Endothelial cell of umbilical vein (primary cell): ENCODE measurements around the gene JAZF1.

Experiments
- EZH2 ChIP-seq: IDR thresholded peaks from 2 replicates; pipeline ENCODE4 v1.6.1; 2012; ENCODE audit warnings: borderline replicate concordance, low read depth, mild to moderate bottlenecking, moderate library complexity, low read length, inconsistent platforms; ENCODE audit not compliant: severe bottlenecking
- MAX ChIP-seq: IDR thresholded peaks from 2 replicates; pipeline ENCODE4 v1.6.1; 2011; ENCODE audit not compliant: insufficient read depth, insufficient read length
- MYC ChIP-seq: IDR thresholded peaks from one replicate; pipeline ENCODE4 v1.6.1; 2011; ENCODE audit warnings: mild to moderate bottlenecking, low read depth, low read length
- POLR2A ChIP-seq: IDR thresholded peaks from 2 replicates; pipeline ENCODE4 v1.6.1; 2012; ENCODE audit warnings: low read depth, mild to moderate bottlenecking, control low read depth, low read length
- POLR2AphosphoS5 ChIP-seq: IDR thresholded peaks from 2 replicates; pipeline ENCODE4 v1.6.1; 2012; ENCODE audit warnings: low read depth, mild to moderate bottlenecking, control low read depth, low read length, moderate library complexity; ENCODE audit not compliant: insufficient read depth
- TF ChIP-seq, protein P1 (sequence below), 2 donors: IDR thresholded peaks; 1 replicate in 1 of 2; 2 replicates in 1 of 2; pipeline ENCODE4 v1.5.1; 2011; ENCODE audit warnings: low read length in 2 of 2, mild to moderate bottlenecking in 2 of 2, moderate library complexity in 2 of 2, control low read depth in 1 of 2, inconsistent platforms in 1 of 2, low read depth in 1 of 2; ENCODE audit not compliant: insufficient read depth in 1 of 2; ENCODE audit errors: extremely low read depth in 1 of 2

GRCh38 chr7:27804139-27804538 is 376.5 kb downstream of the JAZF1 start:
- TF ChIP-seq EZH2 (no peak), POLR2A (no peak), MYC (no peak), POLR2AphosphoS5 (no peak), MAX (no peak)
- TF ChIP-seq, protein P1, sequence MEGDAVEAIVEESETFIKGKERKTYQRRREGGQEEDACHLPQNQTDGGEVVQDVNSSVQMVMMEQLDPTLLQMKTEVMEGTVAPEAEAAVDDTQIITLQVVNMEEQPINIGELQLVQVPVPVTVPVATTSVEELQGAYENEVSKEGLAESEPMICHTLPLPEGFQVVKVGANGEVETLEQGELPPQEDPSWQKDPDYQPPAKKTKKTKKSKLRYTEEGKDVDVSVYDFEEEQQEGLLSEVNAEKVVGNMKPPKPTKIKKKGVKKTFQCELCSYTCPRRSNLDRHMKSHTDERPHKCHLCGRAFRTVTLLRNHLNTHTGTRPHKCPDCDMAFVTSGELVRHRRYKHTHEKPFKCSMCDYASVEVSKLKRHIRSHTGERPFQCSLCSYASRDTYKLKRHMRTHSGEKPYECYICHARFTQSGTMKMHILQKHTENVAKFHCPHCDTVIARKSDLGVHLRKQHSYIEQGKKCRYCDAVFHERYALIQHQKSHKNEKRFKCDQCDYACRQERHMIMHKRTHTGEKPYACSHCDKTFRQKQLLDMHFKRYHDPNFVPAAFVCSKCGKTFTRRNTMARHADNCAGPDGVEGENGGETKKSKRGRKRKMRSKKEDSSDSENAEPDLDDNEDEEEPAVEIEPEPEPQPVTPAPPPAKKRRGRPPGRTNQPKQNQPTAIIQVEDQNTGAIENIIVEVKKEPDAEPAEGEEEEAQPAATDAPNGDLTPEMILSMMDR (IDR thresholded peaks at IDR 0.05; ENCODE audit: extremely low read depth in 1 of 2, insufficient read depth in 1 of 2, low read depth in 1 of 2, low read length in 2 of 2) = no peak
